ENCODE data around the gene WIPF3. TPM values are rescaled to one million over a fixed set of nuclear protein-coding genes. Genes with fewer than 3 reads are reported as not detected.

WIPF3 gene
- total RNA-seq, 1 donor from 2014 or later, result 0.46 TPM

- Histone ChIP-seq H3K27me3 (ENCODE audit: control insufficient read depth, insufficient read depth, low read length) (peaks cover 7% of the 10 kb centered on the region), H3K36me3 (ENCODE audit: control insufficient read depth, insufficient read depth, low read length) (no peaks in the 10 kb centered on the region), H3K4me3 (ENCODE audit: low read depth, low read length) (no peak overlapping the region)
- DNase-seq (ENCODE audit: low read depth), result no peak
- TF ChIP-seq CTCF (IDR thresholded peaks at IDR 0.05; ENCODE audit: insufficient read depth, low read length, poor library complexity, severe bottlenecking), result no peak
Observed at GRCh38 chr7:29843726-29844125, 37.4 kb downstream of the WIPF3 start.

- TF ChIP-seq CTCF (IDR thresholded peaks at IDR 0.05; ENCODE audit: insufficient read depth, low read length, poor library complexity, severe bottlenecking), result no peak
- Histone ChIP-seq H3K27me3 (ENCODE audit: control insufficient read depth, insufficient read depth, low read length) (peaks cover 7% of the 10 kb centered on the region), H3K36me3 (ENCODE audit: control insufficient read depth, insufficient read depth, low read length) (no peaks in the 10 kb centered on the region), H3K4me3 (ENCODE audit: low read depth, low read length) (no peak overlapping the region)
- DNase-seq (ENCODE audit: low read depth), result no peak
Observed at GRCh38 chr7:29844559-29844958, 38.3 kb downstream of the WIPF3 start.

GRCh38 chr7:29847496-29847895 is 41.2 kb downstream of the WIPF3 start:
- TF ChIP-seq CTCF (IDR thresholded peaks at IDR 0.05; ENCODE audit: insufficient read depth, low read length, poor library complexity, severe bottlenecking), result no peak
- Histone ChIP-seq H3K27me3 (ENCODE audit: control insufficient read depth, insufficient read depth, low read length) (peaks cover 5% of the 10 kb centered on the region), H3K4me3 (ENCODE audit: low read depth, low read length) (no peak overlapping the region), H3K36me3 (ENCODE audit: control insufficient read depth, insufficient read depth, low read length) (no peaks in the 10 kb centered on the region)
- no peak for DNase-seq (ENCODE audit: low read depth)

GRCh38 chr7:29847916-29848315 is 41.6 kb downstream of the WIPF3 start:
- no peak for TF ChIP-seq CTCF (IDR thresholded peaks at IDR 0.05; ENCODE audit: insufficient read depth, low read length, poor library complexity, severe bottlenecking)
- DNase-seq (ENCODE audit: low read depth), result no peak
- H3K36me3 ChIP-seq (ENCODE audit: control insufficient read depth, insufficient read depth, low read length), result no peaks in the 10 kb centered on the region
- peaks cover 4% of the 10 kb centered on the region for H3K27me3 ChIP-seq (ENCODE audit: control insufficient read depth, insufficient read depth, low read length)
- H3K4me3 ChIP-seq (ENCODE audit: low read depth, low read length), result no peak overlapping the region

GRCh38 chr7:29848941-29849340 is 42.6 kb downstream of the WIPF3 start:
- no peak for DNase-seq (ENCODE audit: low read depth)

More at GRCh38 chr7:29848941-29849340, 42.6 kb downstream of the WIPF3 start:
- H3K36me3 ChIP-seq (ENCODE audit: control insufficient read depth, insufficient read depth, low read length), result no peaks in the 10 kb centered on the region
- peaks cover 4% of the 10 kb centered on the region for H3K27me3 ChIP-seq (ENCODE audit: control insufficient read depth, insufficient read depth, low read length)
- TF ChIP-seq CTCF (IDR thresholded peaks at IDR 0.05; ENCODE audit: insufficient read depth, low read length, poor library complexity, severe bottlenecking), result no peak
- H3K4me3 ChIP-seq (ENCODE audit: low read depth, low read length), result no peak overlapping the region
